Activated CD4-positive, CD25-positive, alpha-beta regulatory T cell treated with anti-CD3 and anti-CD28 coated beads, Interleukin-2, amount 50 U/mL, for 72 hours (primary cell): ENCODE measurements around the gene RDH5.

Source experiments
- DNase-seq: peaks from one replicate; pipeline ENCODE4 v3.0.0; 2021

RDH5 gene

DNA sequence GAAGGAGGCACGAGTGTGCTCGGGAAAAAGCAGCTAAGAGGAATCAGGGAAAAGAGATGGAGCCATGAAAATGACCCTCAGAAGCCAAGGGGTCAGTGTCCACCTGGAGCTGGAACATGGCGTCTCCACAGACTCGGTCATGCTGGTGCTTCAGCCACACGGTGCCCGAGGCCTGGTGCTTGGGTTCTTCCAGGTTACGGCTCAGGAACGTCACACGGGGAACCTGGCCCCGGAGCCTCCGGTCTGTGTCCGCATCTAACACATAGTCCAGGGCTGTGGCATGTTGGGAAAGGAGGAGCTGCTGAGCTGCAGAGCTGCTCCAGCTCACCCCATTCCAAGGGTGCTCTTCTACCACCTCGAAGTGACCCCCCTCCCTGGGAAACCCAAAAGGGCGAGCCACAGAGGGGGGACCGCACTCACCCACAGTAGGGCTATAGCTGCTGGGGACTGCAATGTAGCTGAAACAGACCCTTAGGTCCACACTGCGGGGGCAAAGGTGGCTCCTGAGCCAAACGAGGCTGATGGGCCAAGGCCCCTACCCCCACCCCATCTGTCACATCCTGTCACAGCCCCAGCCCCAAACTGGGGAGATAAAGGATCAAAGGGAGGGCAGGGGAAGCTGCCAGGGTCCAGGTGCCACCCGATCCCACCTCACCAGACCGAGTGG, 23.3 kb upstream of the RDH5 start:
- peak; percentile 24 for DNase-seq

DNA sequence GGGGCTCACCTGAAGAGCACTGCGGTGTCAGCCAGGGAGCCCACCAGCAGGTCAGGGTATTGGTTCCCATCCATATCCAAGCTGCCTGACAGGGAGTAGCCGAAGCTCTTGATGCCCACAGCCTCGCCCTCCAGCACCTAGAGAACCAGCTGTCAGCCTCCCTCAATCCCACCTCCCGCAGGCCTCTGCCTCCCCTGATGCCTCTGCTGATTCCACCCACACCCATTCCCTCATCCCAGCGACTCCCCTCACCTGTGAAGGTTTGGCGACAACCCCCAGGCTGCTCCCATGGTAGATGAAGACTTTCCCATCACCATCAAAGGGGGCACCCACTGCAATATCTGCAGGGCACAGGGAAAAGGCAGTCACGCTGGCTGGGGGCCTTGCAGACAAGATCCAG, 22.5 kb upstream of the RDH5 start:
- DNase-seq: peak; percentile 27

DNA sequence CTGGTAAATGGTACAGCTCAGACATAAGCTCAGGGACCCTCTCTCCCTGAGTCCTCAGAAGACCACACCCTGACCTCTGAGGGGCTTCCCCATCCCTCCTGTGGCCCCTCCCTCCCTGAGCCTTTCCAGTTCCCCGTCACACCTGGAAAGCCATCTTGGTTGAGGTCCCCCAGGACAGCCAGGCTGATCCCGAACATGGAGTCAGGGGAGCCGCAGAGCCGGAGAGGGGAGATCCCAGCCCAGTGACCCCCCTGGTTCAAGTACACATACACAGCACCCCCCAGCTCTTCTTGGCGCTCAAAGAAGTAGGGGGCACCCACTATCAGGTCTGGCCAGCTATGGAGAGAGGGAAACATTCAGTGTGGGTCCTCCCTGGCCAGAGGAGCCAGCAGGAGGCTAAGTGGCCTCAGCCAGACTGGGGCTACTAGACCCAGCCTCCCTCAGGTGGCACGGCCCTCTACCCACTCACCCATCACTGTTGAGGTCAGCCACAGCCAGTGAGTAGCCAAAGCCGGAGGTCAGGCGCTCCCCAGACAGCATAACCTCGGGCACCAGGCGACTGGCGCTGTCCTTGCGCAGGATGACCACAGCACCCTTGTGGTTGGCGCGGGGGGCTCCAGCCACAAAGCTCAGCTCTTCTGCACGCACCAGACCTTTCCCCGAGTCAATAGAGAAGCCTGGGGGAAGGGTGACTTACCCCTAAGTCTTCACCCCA, 21.8 kb upstream of the RDH5 start:
- no peak for DNase-seq

- DNase-seq: no peak
Measured at GRCh38 chr12:55698965-55699364, 21.2 kb upstream of the RDH5 start.

- DNase-seq: no peak
Measured at GRCh38 chr12:55699471-55700055, 20.6 kb upstream of the RDH5 start.

GRCh38 chr12:55700255-55701018, 19.8 kb upstream of the RDH5 start:
- DNase-seq: no peak

DNA sequence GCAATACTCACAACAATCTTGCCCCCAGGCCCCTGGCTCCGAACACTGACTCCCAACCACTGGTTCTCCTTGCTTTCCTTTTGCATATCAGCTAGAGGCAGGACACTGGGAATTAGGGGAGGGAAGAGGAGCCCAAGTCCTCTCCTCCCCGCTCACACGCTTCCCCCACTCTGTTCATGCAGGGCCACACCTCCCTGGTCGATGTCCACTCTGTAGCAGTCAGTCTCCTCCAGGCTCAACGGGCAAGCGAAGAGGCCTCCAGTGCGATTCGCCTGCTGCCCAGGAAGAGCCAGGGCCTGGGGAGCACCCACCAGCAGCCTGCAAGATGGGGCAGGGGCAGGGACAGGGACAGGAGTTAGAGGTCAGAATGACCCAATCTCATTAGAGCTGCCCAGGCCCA, 17.3 kb upstream of the RDH5 start:
- no peak for DNase-seq

DNA sequence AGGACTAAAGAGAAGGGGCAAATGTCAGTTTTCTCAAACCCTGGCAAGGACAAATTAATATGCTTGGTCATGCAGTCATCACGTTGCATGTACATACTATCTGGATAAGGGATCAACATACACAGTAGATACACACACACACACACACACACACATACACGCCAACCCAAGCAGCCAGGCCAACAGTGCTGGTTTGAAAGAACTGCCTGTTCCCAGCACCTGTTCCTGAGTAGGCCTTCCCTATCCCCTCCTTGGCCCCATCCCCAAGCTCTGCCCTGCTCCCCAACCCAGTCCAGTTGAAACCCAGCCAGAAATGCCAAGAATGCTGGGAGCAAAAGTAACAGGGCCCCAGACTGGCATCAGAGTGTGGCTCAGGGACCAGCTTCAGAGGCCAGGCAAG, 16.9 kb upstream of the RDH5 start:
- no peak for DNase-seq

GRCh38 chr12:55703901-55704761, 16.1 kb upstream of the RDH5 start:
- DNase-seq: no peak

DNA sequence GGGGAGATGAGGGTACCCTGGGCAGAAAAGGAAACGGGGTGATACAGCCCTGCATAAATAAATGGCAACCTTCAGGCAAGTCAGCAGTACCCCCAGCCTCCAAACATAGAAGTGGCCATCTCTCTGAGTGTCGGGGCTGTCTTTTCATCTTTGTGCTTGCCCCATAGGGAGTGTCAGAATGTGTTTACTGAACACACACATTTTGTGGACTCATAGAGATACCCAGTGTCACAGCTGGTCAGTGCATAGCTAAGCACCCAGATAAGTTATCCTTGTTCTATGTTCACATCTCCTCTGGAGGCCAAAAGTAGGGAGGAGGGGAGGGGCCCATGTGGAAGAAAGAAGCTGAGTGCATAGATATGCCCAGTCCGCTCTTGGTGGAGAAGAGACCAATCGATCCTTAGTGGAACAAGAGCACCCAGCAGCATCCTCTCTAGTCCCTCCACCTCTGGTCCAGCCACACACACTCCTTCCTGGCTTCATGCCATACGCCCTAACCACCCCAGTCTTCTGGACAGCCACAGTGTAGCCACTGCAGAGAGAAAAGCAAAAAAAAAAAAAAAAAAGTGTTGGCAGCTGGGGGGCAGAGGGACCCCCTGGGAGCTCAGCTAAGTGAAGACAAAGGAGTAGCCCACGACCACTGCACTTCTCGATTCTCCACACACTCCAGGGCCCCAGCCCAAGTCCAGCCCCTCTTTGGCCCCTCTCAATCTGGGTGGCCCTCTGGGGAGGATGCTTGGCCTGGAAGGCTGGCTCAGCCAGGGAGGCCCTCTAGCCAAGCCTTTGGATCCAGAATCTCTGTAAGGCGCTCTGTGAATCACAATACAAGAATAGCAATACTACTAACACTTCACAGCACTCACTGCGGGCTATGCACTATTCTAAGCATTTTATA, 15.1 kb upstream of the RDH5 start:
- DNase-seq: no peak

GRCh38 chr12:55705782-55706402, 14.3 kb upstream of the RDH5 start:
- DNase-seq: no peak

DNA sequence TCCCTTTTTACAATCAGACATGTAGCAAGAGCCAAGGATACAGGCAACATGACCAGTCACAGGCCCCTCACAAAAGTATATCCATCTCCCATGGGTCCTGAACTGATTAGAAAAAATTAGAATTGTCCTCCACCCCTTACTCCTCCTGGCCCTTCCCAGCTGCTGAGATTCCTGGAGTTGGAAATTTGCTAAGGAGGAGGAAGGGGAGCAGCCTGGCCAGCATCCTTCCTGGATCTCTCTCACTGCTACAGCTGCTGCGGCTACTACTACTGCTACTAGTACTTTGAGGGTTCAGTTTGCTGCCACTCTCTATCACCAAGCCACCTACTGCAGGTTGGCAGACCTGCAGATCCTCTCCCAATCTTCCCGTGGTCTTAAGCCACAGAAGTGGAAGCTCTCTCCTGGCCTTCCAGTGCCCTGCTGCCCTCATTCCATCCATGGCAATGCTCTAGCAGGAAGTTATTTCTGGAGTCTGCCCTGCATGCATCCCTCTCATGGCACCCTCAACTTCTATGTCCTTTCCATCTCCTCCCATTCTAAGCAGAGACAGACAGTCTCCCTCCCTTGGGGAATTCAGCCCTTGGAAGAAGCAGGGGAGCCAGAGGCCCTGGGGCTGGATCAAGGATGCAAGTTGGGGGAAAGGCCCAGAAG, 13.5 kb upstream of the RDH5 start:
- no peak for DNase-seq

GRCh38 chr12:55707219-55707671, 12.9 kb upstream of the RDH5 start:
- no peak for DNase-seq

- peak; percentile 57 for DNase-seq
Measured at GRCh38 chr12:55707841-55708694, 12.1 kb upstream of the RDH5 start, which contains the start of gene ITGA7. TSS of gene ITGA7 (minus strand) at chr12:55707904. CDS start at chr12:55707682, 222 bp downstream.

DNA sequence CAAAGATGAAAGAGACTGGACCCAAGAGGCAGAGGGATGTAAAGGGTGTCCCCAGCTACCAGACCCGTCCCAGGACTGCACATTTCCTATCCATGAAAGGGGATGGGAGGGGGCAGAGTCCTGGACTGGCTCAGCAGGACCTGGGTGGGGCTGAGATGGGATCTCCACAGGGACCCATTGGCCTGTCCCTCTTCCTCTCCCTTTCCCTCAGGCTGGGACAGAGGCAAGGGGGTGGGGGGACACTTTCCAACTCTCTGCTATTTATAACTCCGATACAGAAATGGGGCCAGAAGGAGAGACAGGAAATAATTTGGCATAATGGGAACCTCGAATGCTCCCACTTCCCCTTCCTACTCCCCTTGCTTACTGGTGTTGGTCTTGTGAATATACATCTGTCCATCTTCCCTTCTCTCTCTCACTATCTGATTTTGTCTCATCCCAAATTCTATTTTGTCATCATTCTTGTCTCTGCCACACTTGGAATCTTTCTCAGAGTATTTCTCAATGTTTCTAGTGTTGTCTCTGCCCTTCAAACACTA, 11.4 kb upstream of the RDH5 start:
- no peak for DNase-seq

- no peak for DNase-seq
Measured at GRCh38 chr12:55711786-55712553, 8.2 kb upstream of the RDH5 start.

DNA sequence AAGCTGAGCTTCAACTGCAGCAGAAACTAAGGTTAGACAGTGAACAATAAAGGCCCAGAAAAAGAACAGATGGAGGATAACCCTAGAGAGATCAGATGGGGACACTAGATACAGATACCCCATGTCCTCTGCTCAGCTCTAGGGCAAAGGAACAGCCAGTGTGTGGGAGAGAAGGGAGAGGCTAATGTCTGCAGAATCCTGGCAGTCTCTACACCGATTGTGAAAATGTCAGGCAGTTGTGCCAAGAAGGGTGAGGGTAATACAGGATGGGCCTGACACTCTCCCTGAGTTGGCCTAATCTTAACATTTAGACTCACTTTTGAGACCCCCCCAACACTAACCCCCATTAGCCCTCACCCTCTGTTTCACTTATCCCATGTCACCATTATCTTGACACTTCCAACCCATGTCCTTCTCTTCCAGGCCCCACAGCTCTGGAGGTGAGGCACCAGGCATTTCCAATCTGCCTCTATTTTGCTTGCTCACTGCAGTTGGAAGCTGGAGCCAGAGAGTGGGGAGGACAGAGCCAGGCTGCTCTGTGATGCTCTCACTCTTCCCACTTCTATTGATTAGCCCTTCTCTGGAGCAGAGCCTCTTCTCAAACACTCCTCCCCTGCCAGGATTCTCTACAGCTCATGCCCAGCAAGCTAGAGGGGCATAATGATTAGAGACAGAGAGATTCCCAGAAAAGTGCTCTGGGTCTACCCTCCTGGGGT, 7.3 kb upstream of the RDH5 start:
- no peak for DNase-seq

DNA sequence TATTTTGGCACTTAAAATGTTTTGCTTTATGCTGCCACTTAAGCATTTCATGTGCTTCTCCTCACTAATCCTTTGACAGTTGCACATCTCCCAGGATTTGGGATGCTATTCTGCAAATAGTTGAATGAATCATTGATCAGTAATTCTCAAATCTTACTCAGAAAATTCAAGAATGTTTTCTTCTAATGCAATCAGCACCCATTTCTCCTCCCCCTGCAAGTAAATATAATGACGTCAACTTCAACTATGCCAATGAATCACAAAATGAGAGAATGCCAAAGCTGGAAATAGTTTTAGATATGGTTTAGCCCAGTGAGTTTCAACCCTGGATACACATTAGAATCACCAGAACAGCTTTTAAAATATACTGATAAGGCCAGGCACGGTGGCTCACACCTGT, 6.5 kb upstream of the RDH5 start:
- no peak for DNase-seq
